AG09319 (cell line): ENCODE measurements around the gene AGR3.

ENCODE experiments used
- DNase-seq: peaks from one replicate; pipeline ENCODE4 v3.0.0-alpha.2; 2010; ENCODE audit warnings: low read depth; ENCODE audit errors: extremely low read depth
- TF ChIP-seq, protein P1 (sequence below): IDR thresholded peaks from 2 replicates; pipeline ENCODE4 v1.5.1; 2011; ENCODE audit warnings: low read depth, mild to moderate bottlenecking, inconsistent platforms, low read length, moderate library complexity

AGR3 gene

DNA sequence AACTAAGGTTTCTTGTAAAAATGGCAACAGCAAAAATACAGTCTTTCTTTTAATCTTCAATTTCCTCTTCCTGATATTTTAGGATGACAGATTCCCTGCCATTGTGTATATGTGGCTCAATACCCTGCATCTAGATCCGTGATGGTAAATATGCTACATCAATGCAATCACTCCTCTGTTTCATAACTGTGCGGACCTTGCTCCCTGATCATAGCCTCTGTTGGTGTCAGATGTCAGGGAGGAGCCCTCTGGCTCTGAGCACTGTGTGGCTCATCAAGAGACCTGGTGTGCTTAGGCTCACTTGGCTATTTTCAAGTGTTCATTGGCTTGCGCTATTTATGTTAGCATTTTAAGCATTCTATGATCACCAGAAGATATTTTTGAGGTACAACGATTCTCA is 33.0 kb upstream of the AGR3 start:
- DNase-seq = no peak
- TF ChIP-seq, protein P1, sequence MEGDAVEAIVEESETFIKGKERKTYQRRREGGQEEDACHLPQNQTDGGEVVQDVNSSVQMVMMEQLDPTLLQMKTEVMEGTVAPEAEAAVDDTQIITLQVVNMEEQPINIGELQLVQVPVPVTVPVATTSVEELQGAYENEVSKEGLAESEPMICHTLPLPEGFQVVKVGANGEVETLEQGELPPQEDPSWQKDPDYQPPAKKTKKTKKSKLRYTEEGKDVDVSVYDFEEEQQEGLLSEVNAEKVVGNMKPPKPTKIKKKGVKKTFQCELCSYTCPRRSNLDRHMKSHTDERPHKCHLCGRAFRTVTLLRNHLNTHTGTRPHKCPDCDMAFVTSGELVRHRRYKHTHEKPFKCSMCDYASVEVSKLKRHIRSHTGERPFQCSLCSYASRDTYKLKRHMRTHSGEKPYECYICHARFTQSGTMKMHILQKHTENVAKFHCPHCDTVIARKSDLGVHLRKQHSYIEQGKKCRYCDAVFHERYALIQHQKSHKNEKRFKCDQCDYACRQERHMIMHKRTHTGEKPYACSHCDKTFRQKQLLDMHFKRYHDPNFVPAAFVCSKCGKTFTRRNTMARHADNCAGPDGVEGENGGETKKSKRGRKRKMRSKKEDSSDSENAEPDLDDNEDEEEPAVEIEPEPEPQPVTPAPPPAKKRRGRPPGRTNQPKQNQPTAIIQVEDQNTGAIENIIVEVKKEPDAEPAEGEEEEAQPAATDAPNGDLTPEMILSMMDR = no peak

DNA sequence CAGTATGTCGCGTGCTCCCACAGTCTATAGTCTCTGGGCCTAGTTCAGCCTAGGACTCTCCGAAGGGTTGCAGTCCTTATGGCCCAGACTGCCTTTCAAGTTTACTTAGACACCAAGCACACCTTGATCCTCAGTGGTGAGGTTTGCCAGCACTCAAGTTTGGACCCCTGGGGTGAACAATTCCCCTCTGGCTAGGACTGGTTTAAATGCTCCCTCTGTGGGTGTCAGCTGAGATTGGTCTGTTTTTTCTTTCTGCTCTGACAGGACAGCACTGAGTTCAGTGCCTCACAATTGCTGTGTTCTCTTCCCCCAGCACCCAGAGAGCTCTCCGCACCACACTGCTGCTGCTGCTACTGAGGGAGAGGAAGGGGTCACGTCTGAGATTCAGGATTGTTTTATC is 31.9 kb upstream of the AGR3 start:
- TF ChIP-seq, protein P1 = no peak
- no peak for DNase-seq

DNA sequence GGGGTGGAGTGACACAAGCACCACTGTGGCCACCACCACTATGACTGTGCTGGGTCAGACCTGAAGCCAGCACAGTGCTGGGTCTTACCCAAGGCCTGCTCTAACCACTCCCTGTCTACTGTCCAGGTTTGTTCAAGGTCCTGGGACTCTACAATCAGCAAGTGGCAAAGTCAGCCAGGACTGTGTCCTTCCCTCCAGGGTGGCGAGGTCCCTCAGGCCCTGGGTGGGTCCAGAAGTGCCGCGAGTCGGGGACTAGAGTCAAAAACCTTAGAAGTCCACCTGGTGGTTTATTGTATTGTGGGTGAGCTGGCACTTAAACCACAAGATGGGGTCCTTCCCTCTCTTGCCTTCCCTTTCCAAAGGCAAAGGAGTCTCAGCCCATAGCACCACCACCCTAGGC is 30.8 kb upstream of the AGR3 start:
- DNase-seq = no peak
- TF ChIP-seq, protein P1 = no peak

GRCh38 chr7:16908561-16908960 is 26.8 kb upstream of the AGR3 start:
- TF ChIP-seq, protein P1 = no peak
- no peak for DNase-seq

DNA sequence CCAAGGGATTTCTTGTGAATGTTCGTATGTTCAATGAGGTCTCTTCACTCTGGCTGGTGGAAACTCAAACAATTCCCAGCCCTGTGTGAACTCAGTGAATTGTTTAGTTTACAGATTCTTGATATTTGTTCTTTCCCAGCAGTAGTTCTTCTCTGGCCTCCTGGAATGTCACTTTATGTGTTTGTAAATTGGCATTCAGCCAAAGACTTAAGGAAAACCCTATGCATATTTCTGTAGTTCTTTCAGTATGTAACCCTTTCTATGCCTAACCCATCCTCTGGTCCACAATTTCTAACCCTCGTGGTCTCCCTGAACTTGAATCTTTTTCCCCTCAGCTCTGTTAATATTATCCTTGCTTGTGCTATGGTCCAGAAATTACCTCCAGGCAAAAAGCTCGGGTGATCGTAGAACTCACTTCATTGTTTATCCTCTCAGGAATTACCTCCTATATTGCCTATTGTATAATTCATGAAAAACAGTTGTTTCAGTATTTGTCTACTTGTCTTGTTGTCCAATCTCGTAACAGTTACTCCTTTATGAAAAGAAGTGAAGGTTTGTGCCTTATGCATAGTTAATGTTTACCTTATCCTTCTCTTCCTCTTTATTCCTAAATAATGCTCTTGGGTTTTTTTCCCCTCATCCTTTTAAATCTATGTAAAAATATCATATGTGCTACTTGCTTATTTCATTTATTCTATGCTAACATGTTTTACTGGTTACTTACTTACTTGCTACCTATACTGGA is 23.7 kb upstream of the AGR3 start:
- DNase-seq = no peak
- TF ChIP-seq, protein P1 = no peak

GRCh38 chr7:16904076-16904475 is 22.3 kb upstream of the AGR3 start:
- TF ChIP-seq, protein P1 = no peak

GRCh38 chr7:16900209-16900768 is 18.5 kb upstream of the AGR3 start:
- no peak for DNase-seq
- TF ChIP-seq, protein P1 = no peak

More at GRCh38 chr7:16904076-16904475, 22.3 kb upstream of the AGR3 start:
- no peak for DNase-seq
